Hematopoietic multipotent progenitor cell (in vitro differentiated cells): ENCODE measurements around the gene P2RX7. TPM values are rescaled to one million over a fixed set of nuclear protein-coding genes. Genes with fewer than 3 reads are reported as not detected.

Experiments used
- DNase-seq, 3 donors: peaks; one replicate each; pipeline ENCODE4 v3.0.0-alpha.2; 2011 to 2015; ENCODE audit warnings: low read depth in 2 of 3, low spot score in 2 of 3
- total RNA-seq: library from RNA; depleted of rRNA; stranded (reverse); fragments of >200 nt; gene quantifications from one replicate; pipeline ENCODE4 v1.2.3, GENCODE V29; 2012

Gene P2RX7
- total RNA-seq, 1 donor, result 9.2 TPM

GRCh38 chr12:121108492-121108891 lies 24.2 kb upstream of the P2RX7 start:
- DNase-seq, result no peak

DNA sequence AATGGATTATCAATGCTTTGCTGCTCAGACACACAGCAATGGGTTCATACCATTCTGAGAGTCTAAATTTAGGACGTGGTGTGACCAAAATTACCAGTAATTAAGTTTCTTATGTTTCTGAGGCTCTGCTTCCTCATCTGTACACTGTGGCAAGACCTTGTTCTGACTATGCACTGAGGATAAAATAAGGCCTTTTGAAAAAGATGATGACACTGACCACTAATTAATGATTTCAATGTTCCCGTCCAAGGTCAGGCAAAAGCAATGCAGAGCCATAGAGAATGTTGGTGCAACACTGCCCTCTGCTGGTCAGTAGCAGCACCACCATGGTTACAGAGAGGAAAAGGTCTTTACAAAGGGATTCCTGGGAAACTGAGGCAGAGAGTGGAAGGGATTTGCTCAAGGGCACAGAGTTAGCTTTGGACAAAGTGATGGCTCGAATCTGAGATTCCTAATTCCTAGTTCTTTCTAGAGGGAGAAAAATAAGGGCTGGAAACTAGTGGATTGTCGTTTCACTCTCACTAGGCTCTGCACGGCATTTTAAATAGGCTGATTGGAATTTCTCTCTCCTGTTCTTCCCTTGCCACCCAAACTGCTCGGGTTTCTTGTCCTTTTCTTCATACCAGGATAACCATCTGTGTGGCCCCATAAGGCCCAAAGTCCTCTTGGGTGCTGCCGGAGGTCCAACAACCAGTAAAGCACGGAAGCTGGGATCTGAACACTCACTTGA lies 22.3 kb upstream of the P2RX7 start:
- peak; percentile 59 to 71 (median 61) for DNase-seq

- DNase-seq, result no peak
These were observed 21.0 kb upstream of the P2RX7 start for GRCh38 chr12:121111684-121112083.

GRCh38 chr12:121112496-121112895 lies 20.2 kb upstream of the P2RX7 start:
- no peak for DNase-seq

DNA sequence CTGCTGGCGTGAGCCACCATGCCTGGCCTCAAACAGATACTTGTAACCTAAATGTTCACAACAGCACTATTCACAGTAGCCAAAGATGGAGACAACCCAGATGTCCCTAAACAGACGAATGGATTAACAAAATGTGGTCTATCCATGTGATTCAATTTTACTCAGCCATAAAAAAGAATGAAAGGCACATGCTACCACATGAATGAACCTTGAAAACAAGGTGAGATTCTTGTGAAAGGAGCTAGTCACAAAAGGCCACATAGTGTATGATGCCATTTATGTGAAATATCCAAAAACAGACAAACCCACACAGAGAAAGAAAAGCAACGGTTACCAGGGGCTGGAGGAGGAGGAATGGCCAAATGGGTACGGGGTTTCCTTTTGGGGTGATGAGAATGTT lies 19.6 kb upstream of the P2RX7 start:
- DNase-seq, result no peak

DNA sequence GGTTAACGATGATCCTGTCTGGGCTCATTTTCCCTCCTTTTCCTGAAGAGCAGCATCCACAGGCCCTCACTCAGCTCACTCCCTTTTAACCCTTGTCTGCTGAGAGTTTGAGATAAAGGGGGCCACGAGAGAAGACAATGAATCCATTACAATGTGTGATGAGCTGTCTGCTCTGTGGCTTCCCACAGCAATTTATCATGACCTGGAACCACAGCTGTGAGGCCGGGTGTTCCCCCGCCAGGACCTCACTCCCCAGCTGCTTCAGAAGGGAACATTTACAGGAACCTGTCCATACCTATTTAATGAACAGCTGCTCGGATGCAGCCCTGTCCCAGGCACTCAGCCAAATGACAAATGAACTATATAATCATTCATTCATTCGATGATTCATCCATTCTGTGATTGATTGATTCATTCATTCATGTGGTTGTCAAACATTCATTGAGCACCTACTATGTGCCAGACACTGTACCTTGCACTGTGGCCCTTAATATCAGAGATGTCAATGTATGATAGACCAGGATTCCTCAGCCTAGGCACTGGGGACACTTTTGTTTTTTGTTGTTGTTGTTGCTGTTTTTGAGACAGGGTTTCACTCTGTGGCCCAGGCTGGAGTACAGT lies 18.5 kb upstream of the P2RX7 start:
- peak in 1 of 3 donors; percentile 70 for DNase-seq

DNA sequence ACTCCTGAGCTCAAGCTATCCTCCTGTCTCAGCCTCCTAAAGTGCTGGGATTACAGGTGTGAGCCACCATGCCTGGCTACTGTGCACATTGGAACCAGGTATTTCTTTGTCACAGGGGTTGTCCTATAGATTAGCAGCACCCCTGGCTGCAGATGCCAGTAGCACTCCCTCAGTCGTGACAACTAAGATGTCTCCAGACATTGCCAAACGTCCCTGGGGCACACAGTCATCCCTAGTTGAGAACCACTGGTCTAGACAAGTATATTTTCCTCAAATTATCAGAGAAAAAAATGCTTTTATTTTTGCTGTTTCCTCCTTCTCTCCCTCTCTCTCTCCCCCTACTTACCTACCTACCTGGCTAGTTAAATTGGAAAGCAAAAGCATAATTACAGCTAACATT lies 17.9 kb upstream of the P2RX7 start:
- DNase-seq, result no peak

DNA sequence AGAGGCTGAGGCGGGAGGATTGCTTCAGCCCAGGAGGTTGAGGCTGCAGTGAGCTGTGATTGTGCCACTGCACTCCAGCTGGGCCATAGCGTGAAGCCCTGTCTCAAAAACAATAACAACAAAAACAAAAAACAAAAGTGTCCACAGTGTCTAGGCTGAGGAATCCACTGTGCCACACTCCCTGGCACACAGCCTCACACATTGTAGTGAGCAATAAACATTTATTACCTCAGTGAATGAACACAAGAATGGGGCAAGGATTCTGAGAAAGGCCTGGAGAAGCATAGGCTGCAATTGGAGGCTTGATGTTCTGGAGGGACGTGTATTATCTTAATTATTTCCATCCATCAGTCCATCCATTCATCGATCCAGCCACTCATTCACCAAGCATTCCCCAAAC lies 17.1 kb upstream of the P2RX7 start:
- DNase-seq, result no peak

DNA sequence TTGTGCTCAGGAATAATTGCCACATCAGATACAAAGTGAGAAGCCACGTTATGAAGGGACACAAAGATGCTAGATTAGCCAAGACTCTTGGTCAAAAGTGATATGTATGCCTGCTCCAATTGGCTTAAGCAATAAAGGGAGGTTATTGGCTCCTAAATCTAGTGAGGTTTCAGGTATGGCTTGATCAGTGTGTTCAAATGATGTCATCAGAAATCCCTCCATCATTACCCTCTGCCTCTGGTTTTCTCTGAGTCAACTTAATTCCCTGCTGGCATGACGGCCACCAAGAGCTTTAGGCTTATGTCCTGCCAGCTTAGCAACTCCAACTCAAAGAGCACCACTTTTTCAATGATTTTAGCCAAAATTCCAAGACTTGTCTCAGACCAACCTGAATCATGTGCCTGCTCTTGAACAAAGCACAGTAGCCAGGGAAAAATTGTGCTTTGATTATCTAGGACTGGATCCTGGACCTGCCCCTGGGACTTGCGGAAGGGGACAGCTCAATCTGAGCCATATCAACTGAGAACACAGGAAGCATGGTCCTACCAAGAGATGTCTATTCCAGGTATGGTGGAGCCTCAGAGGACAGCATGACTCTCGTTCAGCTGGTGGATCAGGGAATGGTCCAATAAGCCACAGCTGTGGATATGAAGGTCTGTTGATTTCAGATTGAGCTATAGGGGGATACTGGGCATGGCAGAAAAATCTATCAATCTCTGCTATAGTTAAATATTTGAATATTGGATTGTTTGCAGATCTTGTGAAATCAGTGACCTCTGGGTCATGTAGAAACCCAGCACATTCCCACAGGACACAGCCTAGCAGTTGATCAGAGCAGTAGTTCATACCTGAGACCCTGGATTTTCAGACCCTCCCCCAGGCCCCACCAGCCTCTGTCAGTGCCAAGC lies 16.1 kb upstream of the P2RX7 start:
- DNase-seq, result no peak

GRCh38 chr12:121117226-121117777 lies 15.4 kb upstream of the P2RX7 start:
- DNase-seq, result no peak

DNA sequence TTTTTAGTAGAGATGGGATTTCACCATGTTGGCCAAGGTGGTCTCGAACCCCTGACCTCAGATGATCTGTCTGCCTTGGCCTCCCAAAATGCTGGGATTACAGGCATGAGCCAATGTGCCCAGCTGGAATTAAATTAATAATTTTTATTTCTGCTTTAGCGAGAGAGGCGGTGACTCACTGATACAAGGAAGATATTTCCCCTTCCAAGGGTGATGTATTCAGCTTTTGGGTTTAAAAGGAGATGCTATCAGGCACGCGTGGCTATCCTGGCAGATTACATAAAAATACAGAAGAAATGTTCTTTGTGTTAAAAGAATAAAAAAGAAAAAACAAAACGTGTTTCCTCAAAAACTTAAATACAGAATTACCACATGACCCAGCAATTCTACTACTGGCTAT lies 12.4 kb upstream of the P2RX7 start:
- peak in 1 of 3 donors; percentile 26 for DNase-seq

- no peak for DNase-seq
These were observed 11.5 kb upstream of the P2RX7 start for GRCh38 chr12:121120989-121121755.

- no peak for DNase-seq
These were observed 10.9 kb upstream of the P2RX7 start for GRCh38 chr12:121121805-121122204.

GRCh38 chr12:121123488-121123887 lies 9.2 kb upstream of the P2RX7 start:
- DNase-seq, result no peak

- no peak for DNase-seq
These were observed 8.1 kb upstream of the P2RX7 start for GRCh38 chr12:121124402-121125109.

DNA sequence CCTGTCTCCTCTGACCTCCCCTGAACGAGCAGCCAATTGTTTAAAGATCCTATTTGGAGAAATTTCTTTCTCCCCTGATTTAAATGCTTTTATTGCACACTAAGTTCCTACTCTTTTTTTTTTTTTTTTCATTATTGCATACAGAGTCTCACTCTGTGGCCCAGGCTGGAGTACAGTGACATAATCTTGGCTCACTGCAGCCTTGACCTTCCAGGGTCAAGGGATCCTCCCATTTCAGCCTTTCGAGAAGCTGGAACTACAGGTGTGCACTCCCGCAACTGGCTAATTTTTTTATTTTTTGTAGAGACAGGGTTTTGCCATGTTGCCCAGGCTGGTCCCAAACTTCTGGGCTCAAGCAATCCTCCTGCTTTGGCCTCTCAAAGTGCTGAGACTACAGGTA lies 5.2 kb upstream of the P2RX7 start:
- no peak for DNase-seq

- DNase-seq, result peak; percentile 65 to 98 (median 89)
These were observed 3.5 kb upstream of the P2RX7 start for GRCh38 chr12:121128908-121129810.

- DNase-seq, result no peak
These were observed 2.9 kb upstream of the P2RX7 start for GRCh38 chr12:121129811-121130147.

GRCh38 chr12:121130866-121131373 lies 1.8 kb upstream of the P2RX7 start:
- no peak for DNase-seq
